Mesenchymal stem cell (in vitro differentiated cells and primary cell): ENCODE results near the gene PCARE.
A peak's percentile ranks its signal among the peaks of the same experiment; 100 is the strongest.

Source experiments
- DNase-seq: peaks from one replicate; pipeline ENCODE4 v3.0.0-alpha.2; 2013
- H2AFZ ChIP-seq: one replicate; pipeline ENCODE4 v1.6.1; 2013; ENCODE audit warnings: low read depth, mild to moderate bottlenecking, control low read depth, inconsistent platforms, low read length, moderate library complexity
- H2AK5ac ChIP-seq: 2 replicates; pipeline ENCODE4 v1.6.1; 2013; ENCODE audit warnings: low read length, moderate library complexity, mild to moderate bottlenecking, inconsistent platforms; ENCODE audit not compliant: severe bottlenecking
- H2BK120ac ChIP-seq: one replicate; pipeline ENCODE4 v1.6.1; 2013; ENCODE audit warnings: low read depth, mild to moderate bottlenecking, inconsistent platforms, low read length, moderate library complexity
- H2BK12ac ChIP-seq, 2 experiments: one replicate each; pipeline ENCODE4 v1.6.1; 2013; ENCODE audit warnings: inconsistent platforms in 2 of 2, low read length in 2 of 2, mild to moderate bottlenecking in 2 of 2, moderate library complexity in 2 of 2, control low read depth in 1 of 2
- H2BK15ac ChIP-seq: one replicate; pipeline ENCODE4 v1.6.1; 2013; ENCODE audit warnings: mild to moderate bottlenecking, low read depth, inconsistent platforms; ENCODE audit not compliant: poor library complexity, severe bottlenecking
- H2BK5ac ChIP-seq: 2 replicates; pipeline ENCODE4 v1.6.1; 2013; ENCODE audit warnings: low read depth, mild to moderate bottlenecking, low read length, control low read depth, inconsistent platforms; ENCODE audit not compliant: poor library complexity, severe bottlenecking
- H3K14ac ChIP-seq, 2 experiments: one replicate each; pipeline ENCODE4 v1.6.1; 2013; ENCODE audit warnings: inconsistent platforms in 2 of 2, low read length in 2 of 2, control low read depth in 1 of 2, mild to moderate bottlenecking in 1 of 2, moderate library complexity in 1 of 2
- H3K18ac ChIP-seq, 2 experiments: one replicate each; pipeline ENCODE4 v1.6.1; 2013; ENCODE audit warnings: inconsistent platforms in 2 of 2, low read length in 2 of 2, control low read depth in 1 of 2, low read depth in 1 of 2, mild to moderate bottlenecking in 1 of 2
- H3K23ac ChIP-seq, 2 experiments: one replicate each; pipeline ENCODE4 v1.6.1; 2013; ENCODE audit warnings: inconsistent platforms in 2 of 2, low read length in 2 of 2, mild to moderate bottlenecking in 2 of 2, moderate library complexity in 2 of 2, control low read depth in 1 of 2
- H3K27ac ChIP-seq: 2 replicates; pipeline ENCODE4 v1.5.1; 2013; ENCODE audit warnings: mild to moderate bottlenecking, moderate library complexity, low read length, control low read depth, inconsistent platforms; ENCODE audit not compliant: poor library complexity, severe bottlenecking
- H3K27me3 ChIP-seq, 2 experiments: 2 replicates each; pipeline versions ENCODE4 v1.6.1 to v1.7.0; 2013; ENCODE audit warnings: low read length in 2 of 2, mild to moderate bottlenecking in 2 of 2, moderate library complexity in 2 of 2, control low read depth in 1 of 2, inconsistent platforms in 1 of 2; ENCODE audit not compliant: control insufficient read depth in 1 of 2, insufficient read depth in 1 of 2
- H3K36me3 ChIP-seq, 2 experiments: 2 replicates each; pipeline versions ENCODE4 v1.6.1 to v1.7.0; 2013; ENCODE audit warnings: low read length in 2 of 2, control low read depth in 1 of 2, inconsistent platforms in 1 of 2, low read depth in 1 of 2, mild to moderate bottlenecking in 1 of 2; ENCODE audit not compliant: insufficient read depth in 2 of 2, control insufficient read depth in 1 of 2
- H3K4ac ChIP-seq, 2 experiments: one replicate each; pipeline ENCODE4 v1.6.1; 2013; ENCODE audit warnings: inconsistent platforms in 2 of 2, low read length in 2 of 2, mild to moderate bottlenecking in 2 of 2, moderate library complexity in 2 of 2, control low read depth in 1 of 2, low read depth in 1 of 2
- H3K4me1 ChIP-seq: 2 replicates; pipeline ENCODE4 v1.6.1; 2013; ENCODE audit warnings: low read depth, low read length, control low read depth; ENCODE audit not compliant: control insufficient read depth, insufficient read depth
- H3K4me2 ChIP-seq: 2 replicates; pipeline ENCODE4 v1.6.1; 2013; ENCODE audit warnings: low read length, mild to moderate bottlenecking, inconsistent platforms; ENCODE audit not compliant: poor library complexity, severe bottlenecking
- H3K4me3 ChIP-seq, 2 experiments: 2 replicates each; pipeline versions ENCODE4 v1.5.1 to v1.7.0; 2013; ENCODE audit warnings: low read length in 2 of 2, mild to moderate bottlenecking in 2 of 2, control low read depth in 1 of 2, low read depth in 1 of 2; ENCODE audit not compliant: insufficient read depth in 1 of 2
- H3K79me1 ChIP-seq: replicated peaks from 2 replicates; pipeline ENCODE4 v1.6.1; 2013; ENCODE audit warnings: mild to moderate bottlenecking, control low read depth, low read length, inconsistent platforms; ENCODE audit not compliant: poor library complexity, severe bottlenecking
- H3K9ac ChIP-seq: 2 replicates; pipeline ENCODE4 v1.7.0; 2013; ENCODE audit warnings: mild to moderate bottlenecking, low read length, moderate library complexity
- H3K9me3 ChIP-seq: 2 replicates; pipeline ENCODE4 v1.7.0; 2013; ENCODE audit warnings: mild to moderate bottlenecking, low read length; ENCODE audit not compliant: control insufficient read depth
- H4K8ac ChIP-seq: one replicate; pipeline ENCODE4 v1.6.1; 2013; ENCODE audit warnings: inconsistent platforms, mild to moderate bottlenecking, low read length, moderate library complexity
- H4K91ac ChIP-seq: one replicate; pipeline ENCODE4 v1.6.1; 2013; ENCODE audit warnings: mild to moderate bottlenecking, low read length, inconsistent platforms
- WGBS: methylation state at CpG from one replicate; pipeline ENCODE4 v1.1.7; 2013; ENCODE audit warnings: mixed read lengths; 5-methylcytosine and 5-hydroxymethylcytosine counted together

The PCARE gene

DNA sequence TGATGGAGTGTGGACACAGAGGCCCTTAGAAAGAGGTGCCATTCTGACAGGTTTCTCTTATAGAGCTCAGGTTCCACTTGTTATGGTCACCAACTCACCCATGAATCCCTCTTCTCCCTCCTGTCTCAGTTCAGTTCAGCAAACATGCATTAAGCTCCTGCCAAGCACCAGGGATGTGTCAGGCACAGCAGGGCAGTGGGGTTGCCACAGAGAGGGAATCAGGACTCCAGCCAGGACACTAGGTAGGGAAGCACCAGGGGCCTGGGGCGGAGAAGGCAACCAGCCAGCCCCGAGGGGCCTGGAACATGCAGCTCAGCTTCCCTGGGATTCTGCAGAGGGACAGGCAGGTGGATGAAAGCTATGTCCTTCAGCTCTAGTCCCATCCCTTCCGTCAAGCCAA is 48.6 kb downstream of the PCARE start:
- Histone ChIP-seq H2BK12ac (no peak overlapping the region), H2BK5ac (no peak overlapping the region), H2AK5ac (no peak overlapping the region), H3K14ac (no peak overlapping the region), H3K36me3 (no peaks in the 10 kb centered on the region), H3K9ac (no peak overlapping the region), H3K18ac (no peak overlapping the region), H3K79me1 (no peaks in the 10 kb centered on the region), H2AFZ (no peak overlapping the region), H4K91ac (no peak overlapping the region), H4K8ac (no peak overlapping the region), H3K27ac (no peak overlapping the region), H3K27me3 (peaks cover 3 to 58% of the 10 kb centered on the region in 2 experiments), H3K4me1 (peaks cover 6% of the 10 kb centered on the region), H2BK120ac (no peak overlapping the region), H3K23ac (no peak overlapping the region), H3K9me3 (no peaks in the 10 kb centered on the region), H2BK15ac (no peak overlapping the region), H3K4me2 (no peak overlapping the region), H3K4ac (no peak overlapping the region), H3K4me3 (no peak overlapping the region)
- 68% methylated on average over 3 of the region's 3 CpGs for WGBS
- DNase-seq, result no peak

DNA sequence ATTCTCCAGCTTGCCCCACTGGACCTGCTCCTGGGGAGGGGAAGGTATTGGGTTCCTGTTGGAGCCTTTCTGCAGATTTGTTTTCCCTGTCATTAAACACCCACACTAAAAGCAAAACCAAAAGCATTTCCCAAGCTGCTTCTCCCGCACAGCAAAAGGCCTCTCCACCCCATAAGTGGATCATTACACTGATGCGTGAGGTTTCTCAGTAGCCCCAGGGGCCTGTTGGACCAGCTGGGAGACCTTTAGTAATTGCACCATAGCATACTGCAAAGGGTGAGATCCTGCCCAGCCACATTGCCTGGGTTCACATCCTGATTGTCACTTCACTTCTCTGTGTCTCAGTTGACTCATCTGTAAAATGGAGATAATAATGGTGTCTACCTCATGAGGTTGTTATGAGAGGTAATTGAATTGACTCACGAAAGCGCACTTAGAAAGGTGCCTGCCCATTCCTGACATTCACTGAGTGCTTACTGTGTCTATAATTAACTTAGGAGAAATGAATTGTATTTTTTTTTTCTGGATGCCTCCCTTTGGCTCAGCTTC is 49.4 kb downstream of the PCARE start:
- no peak overlapping the region for H2BK5ac ChIP-seq
- peaks cover 0 to 58% of the 10 kb centered on the region in 2 experiments for H3K27me3 ChIP-seq
- no peak overlapping the region for H2BK120ac ChIP-seq
- DNase-seq, result peak; percentile 16
- no peaks in the 10 kb centered on the region for H3K9me3 ChIP-seq
- H2BK12ac ChIP-seq, result no peak overlapping the region
- H3K9ac ChIP-seq, result no peak overlapping the region
- H3K14ac ChIP-seq, result no peak overlapping the region
- no peaks in the 10 kb centered on the region for H3K79me1 ChIP-seq
- no peaks in the 10 kb centered on the region for H3K36me3 ChIP-seq
- H4K91ac ChIP-seq, result no peak overlapping the region
- no peak overlapping the region for H3K4me2 ChIP-seq
- H3K23ac ChIP-seq, result no peak overlapping the region
- no peak overlapping the region for H3K27ac ChIP-seq
- H3K4me1 ChIP-seq, result peaks cover 6% of the 10 kb centered on the region
- H3K4me3 ChIP-seq, result no peak overlapping the region
- no peak overlapping the region for H4K8ac ChIP-seq
- no peak overlapping the region for H3K18ac ChIP-seq
- H2BK15ac ChIP-seq, result no peak overlapping the region
- H3K4ac ChIP-seq, result no peak overlapping the region
- H2AK5ac ChIP-seq, result no peak overlapping the region
- WGBS, result 77% methylated on average over 4 of the region's 4 CpGs
- H2AFZ ChIP-seq, result no peak overlapping the region

DNA sequence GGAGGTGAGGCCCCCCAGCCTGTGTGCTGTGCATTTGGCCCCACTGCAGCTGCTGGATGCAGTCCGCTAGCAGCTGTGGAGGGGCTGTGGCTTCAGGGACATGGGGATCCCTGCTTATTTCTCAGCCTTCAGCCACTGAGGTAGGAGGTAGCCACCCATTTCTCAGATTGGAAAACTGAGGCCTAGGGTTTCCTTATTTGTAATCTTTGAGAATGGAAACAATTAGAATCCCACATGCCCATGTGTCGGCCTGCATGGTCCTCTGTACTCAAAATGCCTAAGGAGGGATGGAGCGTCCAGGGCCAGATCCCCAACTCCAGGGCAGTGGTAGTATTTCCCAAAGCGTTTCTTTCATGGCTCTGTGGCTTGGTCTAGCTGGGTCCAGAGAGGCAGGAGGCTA is 51.1 kb downstream of the PCARE start:
- Histone ChIP-seq H3K27ac (no peak overlapping the region), H3K4ac (no peak overlapping the region), H3K14ac (no peak overlapping the region), H3K9me3 (no peaks in the 10 kb centered on the region), H4K91ac (no peak overlapping the region), H3K9ac (no peak overlapping the region), H2BK120ac (no peak overlapping the region), H2BK5ac (no peak overlapping the region), H2BK12ac (no peak overlapping the region), H2AFZ (no peak overlapping the region), H3K79me1 (no peaks in the 10 kb centered on the region), H2BK15ac (no peak overlapping the region), H2AK5ac (no peak overlapping the region), H3K4me2 (no peak overlapping the region), H3K4me3 (no peak overlapping the region), H4K8ac (no peak overlapping the region), H3K18ac (no peak overlapping the region), H3K36me3 (no peaks in the 10 kb centered on the region), H3K4me1 (peaks cover 6% of the 10 kb centered on the region), H3K23ac (no peak overlapping the region), H3K27me3 (peaks cover 0 to 66% of the 10 kb centered on the region in 2 experiments)
- 95% methylated on average over 4 of the region's 4 CpGs for WGBS
- no peak for DNase-seq

DNA sequence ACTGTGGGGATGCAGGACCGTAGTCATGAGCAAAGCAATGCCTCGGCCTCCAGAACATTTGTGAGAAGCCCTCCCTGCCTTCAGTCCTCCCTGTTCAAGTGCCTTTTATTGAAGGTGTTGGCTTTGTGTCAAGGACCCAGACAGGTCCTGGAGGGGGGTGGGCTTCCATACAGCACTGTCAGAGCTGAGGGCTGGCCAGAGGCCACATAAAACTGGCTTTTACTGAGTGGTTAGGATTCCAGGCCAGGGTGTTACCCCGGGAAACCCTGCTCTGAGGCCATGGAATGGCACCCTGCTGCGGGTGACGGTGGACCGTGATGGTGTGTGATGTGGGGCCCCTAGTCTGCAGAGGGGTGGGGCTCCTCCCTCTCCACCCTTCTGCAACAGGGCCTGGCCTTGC is 51.6 kb downstream of the PCARE start:
- Histone ChIP-seq H4K8ac (no peak overlapping the region), H3K79me1 (no peaks in the 10 kb centered on the region), H3K4ac (no peak overlapping the region), H3K4me1 (peaks cover 6% of the 10 kb centered on the region), H3K36me3 (no peaks in the 10 kb centered on the region), H2BK5ac (no peak overlapping the region), H3K4me2 (no peak overlapping the region), H4K91ac (no peak overlapping the region), H3K4me3 (no peak overlapping the region), H3K18ac (no peak overlapping the region), H3K27ac (no peak overlapping the region), H2AFZ (no peak overlapping the region), H2BK15ac (no peak overlapping the region), H3K9me3 (no peaks in the 10 kb centered on the region), H2BK120ac (no peak overlapping the region), H3K14ac (no peak overlapping the region), H2AK5ac (no peak overlapping the region), H3K9ac (no peak overlapping the region), H3K23ac (no peak overlapping the region), H3K27me3 (peaks cover 0 to 65% of the 10 kb centered on the region in 2 experiments), H2BK12ac (no peak overlapping the region)
- 74% methylated on average over 3 of the region's 6 CpGs for WGBS
- no peak for DNase-seq
